HG03442 (cell line): ENCODE measurements around the gene KCNT1.

Experiments
- ATAC-seq: cut with Tn5 transposase; IDR thresholded peaks from one replicate; pipeline ENCODE4 v1.9.1; 2021; ENCODE audit warnings: mild to moderate bottlenecking, moderate library complexity; ENCODE audit not compliant: unreplicated experiment

KCNT1 gene

DNA sequence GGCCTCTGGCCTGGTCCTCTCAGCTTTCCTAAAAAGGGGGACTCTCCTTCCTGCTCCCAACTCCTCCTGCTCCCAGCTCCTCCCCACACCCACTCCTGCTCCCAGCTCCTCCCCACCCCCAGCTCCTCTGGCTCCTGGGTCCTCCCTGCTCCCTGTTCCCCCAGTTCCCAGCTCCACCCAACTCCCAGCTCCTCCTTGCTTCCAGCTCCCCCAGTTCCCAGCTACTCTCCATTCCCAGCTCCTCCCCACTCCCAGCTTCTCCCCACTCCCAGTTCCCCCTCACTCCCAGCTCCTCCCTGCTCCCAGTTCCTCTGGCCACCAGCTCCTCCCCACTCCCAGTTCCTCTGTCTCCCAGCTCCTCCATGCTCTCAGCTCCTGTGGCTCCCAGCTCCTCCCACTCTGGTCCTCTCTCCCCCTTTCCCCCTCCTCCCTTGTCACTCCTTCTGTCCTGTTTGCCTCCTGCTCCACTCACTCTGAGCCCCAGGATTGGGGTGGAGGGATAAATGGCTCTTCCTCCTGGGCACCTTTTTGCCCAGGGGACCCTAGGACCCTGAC, 75.7 kb downstream of the KCNT1 start:
- no peak for ATAC-seq

GRCh38 chr9:135778421-135778820, 76.4 kb downstream of the KCNT1 start:
- no peak for ATAC-seq

- no peak for ATAC-seq
Measured at GRCh38 chr9:135779571-135779970, 77.6 kb downstream of the KCNT1 start.

DNA sequence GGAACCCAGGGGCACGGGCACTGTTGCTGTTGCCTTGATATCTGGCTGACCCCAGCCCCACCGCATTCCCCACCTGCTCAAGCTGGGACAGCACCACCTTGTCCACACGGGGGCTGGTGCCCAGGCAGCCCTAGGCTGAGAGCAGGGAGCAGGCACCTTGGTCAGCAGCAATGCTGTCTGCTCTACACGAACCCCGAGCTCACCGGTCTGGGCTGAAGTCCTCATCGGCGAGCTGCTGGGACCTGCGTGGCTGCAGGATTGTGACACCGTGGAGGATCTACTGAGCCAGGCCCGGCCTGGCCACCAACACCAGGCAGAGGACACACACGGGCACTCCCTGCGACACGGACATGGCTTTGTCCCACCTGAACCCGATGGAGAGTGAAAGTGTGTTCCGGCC, 78.1 kb downstream of the KCNT1 start:
- ATAC-seq: no peak

GRCh38 chr9:135780626-135781025, 78.6 kb downstream of the KCNT1 start:
- ATAC-seq: no peak

GRCh38 chr9:135782946-135783345, 81.0 kb downstream of the KCNT1 start:
- ATAC-seq: no peak

GRCh38 chr9:135783540-135784245, 81.7 kb downstream of the KCNT1 start:
- no peak for ATAC-seq

DNA sequence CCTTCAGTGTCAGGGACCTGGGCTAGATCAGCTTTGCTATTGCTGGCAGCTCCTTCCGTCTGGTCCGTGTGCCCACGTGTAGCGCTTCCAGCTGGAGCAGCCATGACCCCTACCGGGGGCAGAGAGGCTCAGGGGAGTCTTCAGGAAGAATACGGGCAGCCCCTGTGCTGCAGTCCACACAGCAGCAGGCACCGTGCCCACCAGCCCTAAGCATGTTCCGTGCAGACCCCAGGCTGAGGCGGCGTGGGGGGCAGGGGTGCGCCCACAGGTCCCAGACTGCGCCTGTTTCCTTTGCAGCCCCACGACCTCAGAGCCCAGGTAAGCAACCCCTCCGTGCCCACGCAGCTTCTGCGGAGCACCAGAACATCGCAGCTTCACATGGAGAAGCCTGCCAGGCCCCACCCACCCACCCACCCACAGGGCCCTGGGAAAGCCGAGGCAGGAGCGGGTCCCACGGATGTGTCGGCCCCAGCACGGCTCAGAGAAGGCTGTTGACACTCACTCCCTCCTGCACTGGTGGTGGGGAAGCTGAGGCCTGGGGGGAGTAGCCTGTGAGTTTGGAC, 83.1 kb downstream of the KCNT1 start:
- ATAC-seq: no peak

- ATAC-seq: no peak
Measured at GRCh38 chr9:135786146-135786690, 84.2 kb downstream of the KCNT1 start.

- ATAC-seq: no peak
Measured at GRCh38 chr9:135787317-135787716, 85.3 kb downstream of the KCNT1 start.

DNA sequence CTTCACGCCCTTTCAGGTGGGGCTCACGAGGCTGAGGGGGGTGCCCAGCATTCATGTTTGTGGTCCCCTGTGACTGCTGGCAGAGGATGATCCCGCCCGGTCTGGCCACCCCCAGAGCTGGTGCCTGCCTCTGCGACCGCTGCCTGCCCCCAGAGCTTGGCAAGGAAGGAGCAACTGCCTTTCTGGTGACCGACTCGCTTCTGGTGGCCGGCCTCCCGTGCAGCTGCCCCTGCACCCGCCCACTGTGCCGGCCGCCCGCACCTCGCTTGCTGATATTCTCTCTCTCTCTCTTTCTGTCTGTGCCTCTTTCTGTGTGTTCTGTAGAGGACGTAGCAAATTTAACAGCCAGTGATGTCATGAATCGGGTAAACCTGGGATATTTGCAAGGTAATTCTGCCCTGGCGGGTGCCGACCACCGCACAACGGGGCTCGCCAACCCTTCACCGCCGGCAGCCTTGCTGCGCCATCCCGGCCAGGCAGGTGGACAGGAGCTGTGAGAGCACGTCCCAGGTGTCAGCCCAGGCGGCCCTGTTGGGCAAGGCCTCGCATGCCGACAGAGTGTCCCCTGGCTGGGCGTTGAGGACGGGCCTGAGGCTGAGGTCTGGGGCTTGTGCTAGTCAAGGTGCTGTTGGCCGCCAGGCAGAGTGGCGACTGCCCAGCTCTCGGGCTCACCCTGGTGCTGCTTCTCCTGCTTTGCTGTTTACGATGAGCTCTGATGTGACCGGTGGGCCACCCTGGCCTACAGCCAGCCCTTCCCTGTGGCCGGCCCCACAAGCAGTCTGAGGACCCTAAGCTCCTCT, 86.0 kb downstream of the KCNT1 start:
- ATAC-seq: no peak

- no peak for ATAC-seq
Measured at GRCh38 chr9:135788576-135789300, 86.8 kb downstream of the KCNT1 start.

- ATAC-seq: no peak
Measured at GRCh38 chr9:135789838-135790291, 87.9 kb downstream of the KCNT1 start.

DNA sequence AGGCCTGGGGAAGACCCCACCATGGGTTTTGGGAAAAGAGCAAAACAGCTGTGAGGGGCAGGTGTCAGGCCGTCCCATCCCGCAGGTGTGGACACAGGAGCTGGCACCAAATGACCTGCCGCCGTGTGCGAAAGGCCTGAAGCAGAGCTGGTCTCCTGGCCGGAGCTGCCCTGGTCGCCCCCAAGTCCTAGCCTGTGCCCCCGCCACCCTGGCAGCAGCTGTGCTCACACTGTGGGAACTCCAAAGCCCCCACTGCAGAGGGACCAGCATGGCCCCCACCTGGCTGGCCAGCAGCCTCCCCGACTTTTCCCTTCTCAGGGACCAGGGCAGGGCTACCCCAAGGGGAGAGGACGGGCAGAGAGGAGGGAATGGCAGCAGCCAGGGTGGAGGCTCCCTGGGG, 88.4 kb downstream of the KCNT1 start:
- ATAC-seq: no peak

DNA sequence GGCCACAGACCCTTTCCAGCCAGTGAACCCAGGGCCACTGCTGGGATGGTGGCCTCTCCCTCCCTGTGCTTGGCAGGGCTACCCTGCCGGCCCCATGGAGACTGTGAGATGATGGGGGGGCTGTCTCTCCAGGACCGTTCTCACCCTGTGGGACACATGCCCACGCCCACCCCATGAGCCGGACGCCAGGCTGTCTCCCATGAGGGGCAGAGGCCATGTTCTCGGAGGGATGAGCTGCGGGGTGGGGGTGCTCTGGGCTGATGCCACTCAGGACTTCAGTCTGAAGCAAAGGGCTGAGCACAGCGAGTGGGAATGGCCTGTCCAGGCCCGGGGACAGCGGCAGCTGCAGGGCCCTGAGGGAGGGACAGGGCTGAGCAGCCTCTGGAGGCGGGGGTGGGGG, 88.9 kb downstream of the KCNT1 start:
- no peak for ATAC-seq

- no peak for ATAC-seq
Measured at GRCh38 chr9:135791431-135792267, 89.7 kb downstream of the KCNT1 start.

DNA sequence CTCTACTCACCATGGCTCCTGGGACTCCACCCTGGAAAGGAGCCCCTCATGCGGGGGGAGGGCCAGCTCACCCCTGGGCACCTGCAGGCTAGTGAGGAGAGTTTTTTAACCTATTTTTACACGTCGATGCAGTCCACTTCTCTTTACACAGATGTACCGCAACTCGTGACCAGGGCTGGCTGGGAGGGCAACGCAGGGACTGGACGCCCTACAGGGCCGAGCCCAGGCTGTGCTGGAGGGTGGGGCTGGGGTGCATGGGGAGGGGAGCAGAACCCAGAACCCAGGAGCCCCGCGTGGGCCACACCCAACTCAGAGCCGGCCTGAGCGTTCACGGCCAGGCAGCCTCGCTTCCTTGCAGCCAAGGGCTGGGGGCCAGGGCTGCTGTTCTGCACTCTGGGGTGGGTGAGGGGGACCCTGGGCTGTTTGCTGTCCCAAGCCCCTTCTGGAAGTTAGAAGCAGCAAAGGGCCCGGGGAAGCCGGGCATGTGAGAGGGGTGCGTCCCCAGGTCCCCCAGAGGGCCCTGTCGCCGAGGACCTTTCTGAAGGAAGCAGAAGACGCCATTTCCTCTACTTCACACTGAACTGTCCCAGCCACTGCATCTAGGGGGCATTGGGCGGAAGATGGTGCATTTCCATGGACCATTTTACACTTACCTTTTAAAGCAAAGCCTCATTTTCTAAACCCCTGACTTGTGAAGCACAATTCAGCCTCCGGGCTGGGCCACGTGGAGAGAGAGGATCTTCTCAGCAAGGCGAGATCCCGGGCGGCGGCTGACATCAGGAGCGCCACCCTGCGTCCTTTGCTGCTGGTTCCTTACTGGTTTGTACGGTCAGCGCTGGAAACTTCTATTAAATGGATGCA, 90.5 kb downstream of the KCNT1 start:
- no peak for ATAC-seq

DNA sequence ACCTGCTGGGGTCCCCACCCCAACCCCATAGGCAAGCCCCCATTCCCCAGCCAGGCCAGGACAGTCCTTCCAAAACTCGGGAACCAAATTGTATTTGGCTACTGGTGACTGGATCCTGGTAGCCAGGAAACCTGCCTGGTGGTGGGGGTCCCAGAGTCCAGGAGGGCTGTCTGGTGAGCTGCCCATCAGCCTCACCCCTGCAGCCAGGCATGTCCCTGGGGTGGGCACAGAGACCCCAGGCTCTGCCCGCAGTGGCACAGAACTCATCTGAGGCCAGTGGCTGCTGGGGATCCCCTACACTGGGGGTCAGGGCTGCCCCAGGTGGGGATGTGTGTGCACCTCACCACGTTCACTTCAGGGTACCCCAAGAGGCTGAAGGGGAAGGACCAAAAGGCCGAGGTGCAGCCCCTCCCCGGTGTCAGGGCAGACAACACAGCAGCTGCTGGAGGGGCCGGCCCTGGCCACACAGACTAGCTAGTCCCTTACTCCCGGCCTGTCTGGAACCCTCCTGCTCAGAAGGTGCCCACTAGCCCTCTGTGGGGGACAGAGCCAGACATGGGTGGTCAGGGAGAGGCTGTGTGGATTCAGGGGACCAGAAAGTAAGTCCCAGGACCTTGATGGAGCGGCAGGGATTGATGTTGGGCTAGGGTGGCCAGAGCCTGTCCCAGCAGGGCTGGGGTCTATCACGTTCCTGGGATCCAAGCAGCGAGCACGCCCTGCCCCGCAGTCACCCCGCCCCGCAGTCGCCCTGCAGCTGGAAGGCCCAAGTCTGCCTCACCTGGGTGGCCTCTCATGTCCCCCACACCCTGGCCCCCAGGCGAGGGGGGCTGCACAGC, 91.5 kb downstream of the KCNT1 start:
- no peak for ATAC-seq
